Hepatocyte (in vitro differentiated cells): ENCODE measurements around the gene SEZ6. TPM values are rescaled to one million over a fixed set of nuclear protein-coding genes. Genes with fewer than 3 reads are reported as not detected.

ENCODE experiments used
- DNase-seq: peaks from one replicate; pipeline ENCODE4 v3.0.0-alpha.2; 2016; ENCODE audit warnings: low spot score
- H2AFZ ChIP-seq: fragments of 200-600 bp; sonication (generic); 2 replicates; pipeline ENCODE4 v1.6.0; 2016; ENCODE audit warnings: antibody characterized with exemption, mild to moderate bottlenecking
- H3K27ac ChIP-seq: fragments of 200-600 bp; sonication (generic); 2 replicates; pipeline ENCODE4 v1.5.1; 2016; ENCODE audit warnings: mild to moderate bottlenecking
- H3K27me3 ChIP-seq: fragments of 200-600 bp; sonication (generic); 2 replicates; pipeline ENCODE4 v1.6.1; 2016
- H3K36me3 ChIP-seq: fragments of 200-600 bp; sonication (generic); replicated peaks from 2 replicates; pipeline ENCODE4 v1.5.1; 2016; ENCODE audit warnings: low read depth; ENCODE audit not compliant: insufficient read depth
- H3K4me1 ChIP-seq: fragments of 200-600 bp; sonication (generic); 2 replicates; pipeline ENCODE4 v1.5.1; 2016; ENCODE audit warnings: mild to moderate bottlenecking, moderate library complexity; ENCODE audit not compliant: insufficient read depth
- H3K4me2 ChIP-seq: fragments of 200-600 bp; sonication (generic); 2 replicates; pipeline ENCODE4 v1.6.0; 2016
- H3K4me3 ChIP-seq: fragments of 200-600 bp; sonication (generic); 2 replicates; pipeline ENCODE4 v1.5.1; 2016; ENCODE audit warnings: mild to moderate bottlenecking
- H3K79me2 ChIP-seq: fragments of 200-600 bp; sonication (generic); 2 replicates; pipeline ENCODE4 v1.6.0; 2017; ENCODE audit warnings: mild to moderate bottlenecking
- H3K9me2 ChIP-seq: fragments of 200-600 bp; sonication (generic); replicated peaks from 2 replicates; pipeline ENCODE4 v1.6.0; 2017; ENCODE audit warnings: mild to moderate bottlenecking; ENCODE audit not compliant: insufficient read depth
- H3K9me3 ChIP-seq: fragments of 200-600 bp; sonication (generic); 2 replicates; pipeline ENCODE4 v1.5.1; 2016; ENCODE audit warnings: low read depth, mild to moderate bottlenecking
- H4K20me1 ChIP-seq: fragments of 200-600 bp; sonication (generic); 2 replicates; pipeline ENCODE4 v1.6.0; 2016; ENCODE audit warnings: mild to moderate bottlenecking; ENCODE audit not compliant: insufficient read depth, poor library complexity, severe bottlenecking
- CTCF ChIP-seq: fragments of 200-600 bp; sonication (generic); IDR thresholded peaks from 2 replicates; pipeline ENCODE4 v1.5.1; 2016; ENCODE audit warnings: antibody characterized with exemption, mild to moderate bottlenecking; ENCODE audit not compliant: poor library complexity
- EZH2 ChIP-seq: fragments of 200-600 bp; sonication (generic); IDR thresholded peaks from 2 replicates; pipeline ENCODE4 v1.6.1; 2016; ENCODE audit warnings: antibody characterized with exemption, mild to moderate bottlenecking, borderline replicate concordance
- EZH2phosphoT487 ChIP-seq: fragments of 200-600 bp; sonication (generic); IDR thresholded peaks from one replicate; pipeline ENCODE4 v1.6.1; 2018; ENCODE audit warnings: antibody characterized with exemption, mild to moderate bottlenecking, low read depth, moderate library complexity; ENCODE audit not compliant: unreplicated experiment, severe bottlenecking
- WGBS: methylation state at CpG from one replicate; pipeline ENCODE4 v1.1.6; 2016; ENCODE audit warnings: low lambda C conversion rate; ENCODE audit errors: missing lambda C conversion rate; 5-methylcytosine and 5-hydroxymethylcytosine counted together
- polyA plus RNA-seq: library from polyadenylated mRNA; unstranded; fragments of >200 nt; fragmentation: Nextera tagmentation; extraction: Ambion mirVana; gene quantifications from 2 replicates; pipeline ENCODE4 v1.2.1, GENCODE V29; 2016
- total RNA-seq: library from RNA; depleted of rRNA; stranded (reverse); fragments of >200 nt; gene quantifications from 2 replicates; pipeline ENCODE4 v1.2.3, GENCODE V29; 2014

The SEZ6 gene
- total and polyA plus RNA-seq, 2 experiments from 2014 or later: 0.81 to 1.2 TPM

GRCh38 chr17:29018788-29019474 lies 13.1 kb upstream of the SEZ6 start:
- Histone ChIP-seq H4K20me1 (no peaks in the 10 kb centered on the region), H3K9me3 (no peaks in the 10 kb centered on the region), H3K4me2 (no peak overlapping the region), H3K27ac (no peak overlapping the region), H3K4me1 (peaks cover 6% of the 10 kb centered on the region), H3K36me3 (no peaks in the 10 kb centered on the region), H2AFZ (no peak overlapping the region), H3K79me2 (no peaks in the 10 kb centered on the region), H3K4me3 (no peak overlapping the region), H3K9me2 (no peaks in the 10 kb centered on the region), H3K27me3 (peaks cover 83% of the 10 kb centered on the region)
- no peak for DNase-seq
- TF ChIP-seq CTCF: no peak
- no peak for TF ChIP-seq EZH2
- no peak for TF ChIP-seq EZH2phosphoT487
- 46% methylated on average over 6 of the region's 6 CpGs for whole genome bisulfite sequencing

- Histone ChIP-seq H2AFZ (no peak overlapping the region), H3K27ac (no peak overlapping the region), H3K9me3 (no peaks in the 10 kb centered on the region), H3K27me3 (peaks cover 78% of the 10 kb centered on the region), H4K20me1 (no peaks in the 10 kb centered on the region), H3K4me2 (no peak overlapping the region), H3K9me2 (no peaks in the 10 kb centered on the region), H3K4me1 (peaks cover 6% of the 10 kb centered on the region), H3K36me3 (no peaks in the 10 kb centered on the region), H3K4me3 (no peak overlapping the region), H3K79me2 (no peaks in the 10 kb centered on the region)
- 50% methylated on average over 13 of the region's 13 CpGs for WGBS
- TF ChIP-seq CTCF (no peak), EZH2phosphoT487 (no peak), EZH2 (no peak)
- DNase-seq: no peak
Measured at GRCh38 chr17:29016345-29017210, 10.7 kb upstream of the SEZ6 start.

GRCh38 chr17:29014716-29015115 lies 8.9 kb upstream of the SEZ6 start:
- Histone ChIP-seq H3K79me2 (no peaks in the 10 kb centered on the region), H3K27ac (no peak overlapping the region), H2AFZ (no peak overlapping the region), H3K36me3 (no peaks in the 10 kb centered on the region), H3K4me3 (no peak overlapping the region), H3K4me1 (peaks cover under 1% of the 10 kb centered on the region), H4K20me1 (no peaks in the 10 kb centered on the region), H3K4me2 (no peak overlapping the region), H3K27me3 (peaks cover 70% of the 10 kb centered on the region), H3K9me2 (no peaks in the 10 kb centered on the region), H3K9me3 (no peaks in the 10 kb centered on the region)
- 70% methylated on average over 5 of the region's 5 CpGs for WGBS
- DNase-seq: no peak
- TF ChIP-seq EZH2phosphoT487 (no peak), EZH2 (no peak), CTCF (no peak)
